WTC11 (cell line): Measurements from ENCODE around the gene NEURL1. TPM values are rescaled to one million over a fixed set of nuclear protein-coding genes. Genes with fewer than 3 reads are reported as not detected.
A peak's percentile ranks its signal among the peaks of the same experiment; 100 is the strongest.

Experiments used
- ATAC-seq: fragments of 200-7000 bp; cut with Tn5 transposase; 2 replicates; pipeline ENCODE4 v1.10.0; 2021; ENCODE audit warnings: mild to moderate bottlenecking, moderate library complexity
- CTCF ChIA-PET: fragments of 300-600 bp; sonication (Branson Sonifier 250); formaldehyde crosslinking; loops from one replicate; lab custom pipeline; 2021; ENCODE audit warnings: antibody characterized with exemption; lab: Charles Lee
- POLR2A ChIA-PET: fragments of 350-600 bp; sonication (Branson Sonifier 250); formaldehyde crosslinking; loops from one replicate; lab custom pipeline; 2021; ENCODE audit warnings: antibody characterized with exemption; lab: Charles Lee
- DNase-seq: peaks from one replicate; pipeline ENCODE4 v3.0.0; 2021; ENCODE audit warnings: low spot score
- H3K27ac Mint-ChIP-seq: 2 replicates; pipeline ENCODE4 v1.8.0; 2021; ENCODE audit warnings: mixed read lengths
- H3K27me3 Mint-ChIP-seq: 2 replicates; pipeline ENCODE4 v1.8.0; 2021; ENCODE audit warnings: low read depth, mild to moderate bottlenecking, moderate library complexity, mixed read lengths
- H3K36me3 Mint-ChIP-seq: 2 replicates; pipeline ENCODE4 v1.8.0; 2021; ENCODE audit warnings: mixed read lengths
- H3K4me1 Mint-ChIP-seq: 2 replicates; pipeline ENCODE4 v1.8.0; 2022; ENCODE audit warnings: mixed read lengths
- H3K4me3 Mint-ChIP-seq: 2 replicates; pipeline ENCODE4 v1.8.0; 2021; ENCODE audit warnings: mild to moderate bottlenecking, moderate library complexity, mixed read lengths
- H3K9me3 Mint-ChIP-seq: 2 replicates; pipeline ENCODE4 v1.8.0; 2021; ENCODE audit warnings: mixed read lengths
- ESRRA ChIP-seq: sonication (generic); formaldehyde crosslinking; IDR thresholded peaks from 2 replicates; pipeline ENCODE4 v1.8.1; 2022; ENCODE audit warnings: mild to moderate bottlenecking, missing genetic modification reagents, borderline replicate concordance
- FOXP4 ChIP-seq: sonication (generic); formaldehyde crosslinking; IDR thresholded peaks from 2 replicates; pipeline ENCODE4 v1.8.0; 2022; ENCODE audit warnings: mild to moderate bottlenecking, missing genetic modification reagents
- HMGXB4 ChIP-seq: sonication (generic); formaldehyde crosslinking; IDR thresholded peaks from 2 replicates; pipeline ENCODE4 v1.8.1; 2023; ENCODE audit warnings: mild to moderate bottlenecking, moderate library complexity, missing genetic modification reagents
- NFYB ChIP-seq: sonication (generic); formaldehyde crosslinking; conservative IDR thresholded peaks from 2 replicates; pipeline ENCODE4 v1.8.0; 2022; ENCODE audit warnings: low read depth, missing genetic modification reagents
- USF1 ChIP-seq: sonication (generic); formaldehyde crosslinking; IDR thresholded peaks from 2 replicates; pipeline ENCODE4 v1.8.0; 2022; ENCODE audit warnings: mild to moderate bottlenecking, missing genetic modification reagents
- USF2 ChIP-seq: sonication (generic); formaldehyde crosslinking; IDR thresholded peaks from 2 replicates; pipeline ENCODE4 v1.8.1; 2023; ENCODE audit warnings: mild to moderate bottlenecking, missing genetic modification reagents, moderate library complexity
- ZNF671 ChIP-seq: fragments of 250-450 bp; sonication (Bioruptor Pico); IDR thresholded peaks from 2 replicates; pipeline ENCODE4 v1.8.0; 2021; ENCODE audit warnings: mild to moderate bottlenecking
- ZSCAN18 ChIP-seq: fragments of 250-450 bp; sonication (Bioruptor Pico); IDR thresholded peaks from 2 replicates; pipeline ENCODE4 v2.1.2; 2022; ENCODE audit warnings: mild to moderate bottlenecking, moderate library complexity
- total RNA-seq: library from RNA; stranded (reverse); gene quantifications from 3 replicates; pipeline ENCODE4 v1.2.3, GENCODE V29; 2021

NEURL1 gene
- total RNA-seq, 1 experiment from 2014 or later = 1.2 TPM

- no peak for TF ChIP-seq ZSCAN18 (CRISPR knock-in tag)
Measured at GRCh38 chr10:103472005-103472404, 21.5 kb upstream of the NEURL1 start (continued).

GRCh38 chr10:103473261-103473671, 20.2 kb upstream of the NEURL1 start:
- ChIA-PET POLR2A (interaction anchor here (1.0 kb wide), 1 partner anchor 105 kb away, joined by 3 read pairs; no protein-coding TSS in a partner anchor), CTCF (no interaction called here)
- Mint-ChIP-seq H3K9me3 (no peaks in the 10 kb centered on the region), H3K27me3 (no peaks in the 10 kb centered on the region; the same call in 1 of the 2 replicates), H3K27ac (no peak overlapping the region), H3K4me1 (peaks cover 17% of the 10 kb centered on the region), H3K36me3 (no peaks in the 10 kb centered on the region), H3K4me3 (no peak overlapping the region)
- TF ChIP-seq USF1 (CRISPR knock-in tag) (no peak), USF2 (CRISPR knock-in tag) (no peak), ZNF671 (CRISPR knock-in tag) (no peak)
- DNase-seq = no peak
- ATAC-seq = no peak

GRCh38 chr10:103474077-103474476, 19.4 kb upstream of the NEURL1 start:
- TF ChIP-seq HMGXB4 (CRISPR knock-in tag) (no peak), FOXP4 (no peak)
- no peak overlapping the region for H3K4me3 Mint-ChIP-seq
- no peaks in the 10 kb centered on the region for H3K9me3 Mint-ChIP-seq
- ChIA-PET CTCF (interaction anchor here (0.6 to 3.1 kb wide), 4 partner anchors 11 to 119 kb away, joined by 3 to 29 read pairs (median 7); partner anchors contain the start of gene CALHM1), POLR2A (no interaction called here)
- peaks cover 17% of the 10 kb centered on the region for H3K4me1 Mint-ChIP-seq
- H3K36me3 Mint-ChIP-seq = no peaks in the 10 kb centered on the region
- H3K27ac Mint-ChIP-seq = no peak overlapping the region
- H3K27me3 Mint-ChIP-seq = no peaks in the 10 kb centered on the region; the same call in 1 of the 2 replicates
- no peak for ATAC-seq
- DNase-seq = no peak

GRCh38 chr10:103475437-103475836, 18.1 kb upstream of the NEURL1 start:
- ChIA-PET CTCF (interaction anchor here (1.6 to 3.1 kb wide), 8 partner anchors 10 to 67 kb away, joined by 7 to 49 read pairs (median 17); partner anchors contain the start of genes CALHM1, CALHM2 and NEURL1), POLR2A (no interaction called here)
- no peaks in the 10 kb centered on the region for H3K36me3 Mint-ChIP-seq
- ATAC-seq = no peak
- H3K27me3 Mint-ChIP-seq = no peaks in the 10 kb centered on the region
- no peaks in the 10 kb centered on the region for H3K9me3 Mint-ChIP-seq
- peaks cover 17% of the 10 kb centered on the region for H3K4me1 Mint-ChIP-seq
- no peak for DNase-seq
- H3K27ac Mint-ChIP-seq = no peak overlapping the region
- peak; percentile 42; the same call in 1 of the 2 replicates for TF ChIP-seq NFYB
- TF ChIP-seq ESRRA (CRISPR knock-in tag) = no peak
- H3K4me3 Mint-ChIP-seq = no peak overlapping the region
